KMS-11 (cell line): Measurements from ENCODE around the gene PAQR8.

Source experiments
- H2AFZ ChIP-seq: fragments of 200-600 bp; sonication (generic); 2 replicates; pipeline ENCODE4 v1.6.1; 2016; ENCODE audit warnings: antibody characterized with exemption, mixed run types, low read depth
- H3K27ac ChIP-seq: fragments of 200-600 bp; sonication (generic); 2 replicates; pipeline ENCODE4 v1.6.1; 2016; ENCODE audit warnings: mild to moderate bottlenecking, mixed run types
- H3K27me3 ChIP-seq: fragments of 200-600 bp; sonication (generic); 2 replicates; pipeline ENCODE4 v1.6.1; 2017; ENCODE audit warnings: mild to moderate bottlenecking, low read depth, mixed run types, moderate library complexity; ENCODE audit not compliant: insufficient read depth
- H3K36me3 ChIP-seq: fragments of 200-600 bp; sonication (generic); 2 replicates; pipeline ENCODE4 v1.6.1; 2017; ENCODE audit warnings: mild to moderate bottlenecking, mixed run types; ENCODE audit not compliant: insufficient read depth
- H3K4me1 ChIP-seq: fragments of 200-600 bp; sonication (generic); 2 replicates; pipeline ENCODE4 v1.6.1; 2016; ENCODE audit warnings: mild to moderate bottlenecking, low read depth, mixed run types; ENCODE audit not compliant: poor library complexity, severe bottlenecking
- H3K4me2 ChIP-seq: fragments of 200-600 bp; sonication (generic); 2 replicates; pipeline ENCODE4 v1.7.0; 2016; ENCODE audit warnings: mild to moderate bottlenecking, mixed run types
- H3K4me3 ChIP-seq: fragments of 200-600 bp; sonication (generic); IDR thresholded peaks from 2 replicates; pipeline ENCODE4 v1.6.1; 2017; ENCODE audit warnings: low read depth, low read length, mixed read lengths; ENCODE audit not compliant: insufficient read depth
- H3K79me2 ChIP-seq: fragments of 200-600 bp; sonication (generic); 2 replicates; pipeline ENCODE4 v1.6.1; 2016; ENCODE audit warnings: low read depth, mixed run types; ENCODE audit not compliant: insufficient read depth
- H3K9ac ChIP-seq: fragments of 200-600 bp; sonication (generic); 2 replicates; pipeline ENCODE4 v1.6.1; 2016; ENCODE audit warnings: mild to moderate bottlenecking, mixed run types
- H4K20me1 ChIP-seq: fragments of 200-600 bp; sonication (generic); 2 replicates; pipeline ENCODE4 v1.6.1; 2016; ENCODE audit warnings: mild to moderate bottlenecking, mixed run types; ENCODE audit not compliant: insufficient read depth
- CTCF ChIP-seq: fragments of 200-600 bp; sonication (generic); conservative IDR thresholded peaks from 2 replicates; pipeline ENCODE4 v1.6.1; 2017; ENCODE audit warnings: low read depth, mild to moderate bottlenecking, antibody characterized with exemption, low read length, moderate library complexity, mixed read lengths

Gene PAQR8

GRCh38 chr6:52333840-52334200 lies 28.1 kb upstream of the PAQR8 start:
- Histone ChIP-seq H3K36me3 (no peaks in the 10 kb centered on the region), H3K79me2 (no peaks in the 10 kb centered on the region), H3K4me2 (peak overlapping the region; percentile 41), H3K9ac (no peak overlapping the region), H2AFZ (peak overlapping the region; percentile 25; the same call in 1 of the 2 replicates), H3K27me3 (no peaks in the 10 kb centered on the region), H3K4me1 (peaks cover 62% of the 10 kb centered on the region), H4K20me1 (no peaks in the 10 kb centered on the region), H3K27ac (peak overlapping the region; percentile 4; the same call in 1 of the 2 replicates), H3K4me3 (no peak overlapping the region)
- no peak for TF ChIP-seq CTCF

- Histone ChIP-seq H3K27me3 (no peaks in the 10 kb centered on the region), H3K4me1 (peaks cover 62% of the 10 kb centered on the region), H3K79me2 (no peaks in the 10 kb centered on the region), H4K20me1 (no peaks in the 10 kb centered on the region), H3K27ac (no peak overlapping the region), H3K4me3 (no peak overlapping the region), H2AFZ (no peak overlapping the region), H3K9ac (no peak overlapping the region), H3K4me2 (no peak overlapping the region), H3K36me3 (no peaks in the 10 kb centered on the region)
- no peak for TF ChIP-seq CTCF
Measured at GRCh38 chr6:52335576-52335975, 26.4 kb upstream of the PAQR8 start.

- TF ChIP-seq CTCF, result no peak
- no peaks in the 10 kb centered on the region for H4K20me1 ChIP-seq
- H3K4me2 ChIP-seq, result peak overlapping the region; percentile 1; the same call in 1 of the 2 replicates
- no peaks in the 10 kb centered on the region for H3K36me3 ChIP-seq
- no peak overlapping the region for H2AFZ ChIP-seq
- no peak overlapping the region for H3K9ac ChIP-seq
- H3K27ac ChIP-seq, result no peak overlapping the region
- H3K27me3 ChIP-seq, result no peaks in the 10 kb centered on the region
- H3K4me1 ChIP-seq, result peaks cover 53% of the 10 kb centered on the region
- no peaks in the 10 kb centered on the region for H3K79me2 ChIP-seq
- no peak overlapping the region for H3K4me3 ChIP-seq
Measured at GRCh38 chr6:52336919-52337561, 24.9 kb upstream of the PAQR8 start.

GRCh38 chr6:52337633-52338290 lies 24.2 kb upstream of the PAQR8 start:
- no peaks in the 10 kb centered on the region for H4K20me1 ChIP-seq
- H3K4me2 ChIP-seq, result peak overlapping the region; percentile 1; the same call in 1 of the 2 replicates
- no peaks in the 10 kb centered on the region for H3K27me3 ChIP-seq
- no peaks in the 10 kb centered on the region for H3K36me3 ChIP-seq
- no peak overlapping the region for H3K9ac ChIP-seq
- 0 out of 2 replicates have a peak overlapping the region, but pooled peaks have one; percentile 26 for H2AFZ ChIP-seq
- H3K27ac ChIP-seq, result no peak overlapping the region
- no peaks in the 10 kb centered on the region for H3K79me2 ChIP-seq
- peaks cover 46% of the 10 kb centered on the region for H3K4me1 ChIP-seq
- no peak overlapping the region for H3K4me3 ChIP-seq
- TF ChIP-seq CTCF, result no peak
